MM.1S (cell line): ENCODE data around the gene CHST11.

Experiments used
- EZH2 ChIP-seq: fragments of 300-600 bp; sonication (generic); optimal IDR thresholded peaks from 2 replicates; pipeline ENCODE3; 2017; ENCODE audit warnings: low read depth, mild to moderate bottlenecking, antibody characterized with exemption, low read length, mixed read lengths
- EZH2phosphoT487 ChIP-seq: fragments of 300-600 bp; sonication (generic); IDR thresholded peaks from 2 replicates; pipeline ENCODE4 v1.6.1; 2018; ENCODE audit warnings: antibody characterized with exemption, low read length
- TF ChIP-seq, protein P1 (sequence below): fragments of 300-600 bp; sonication (generic); IDR thresholded peaks from 2 replicates; pipeline ENCODE4 v1.5.1; 2016; ENCODE audit warnings: antibody characterized with exemption, low read length, mixed read lengths

DNA sequence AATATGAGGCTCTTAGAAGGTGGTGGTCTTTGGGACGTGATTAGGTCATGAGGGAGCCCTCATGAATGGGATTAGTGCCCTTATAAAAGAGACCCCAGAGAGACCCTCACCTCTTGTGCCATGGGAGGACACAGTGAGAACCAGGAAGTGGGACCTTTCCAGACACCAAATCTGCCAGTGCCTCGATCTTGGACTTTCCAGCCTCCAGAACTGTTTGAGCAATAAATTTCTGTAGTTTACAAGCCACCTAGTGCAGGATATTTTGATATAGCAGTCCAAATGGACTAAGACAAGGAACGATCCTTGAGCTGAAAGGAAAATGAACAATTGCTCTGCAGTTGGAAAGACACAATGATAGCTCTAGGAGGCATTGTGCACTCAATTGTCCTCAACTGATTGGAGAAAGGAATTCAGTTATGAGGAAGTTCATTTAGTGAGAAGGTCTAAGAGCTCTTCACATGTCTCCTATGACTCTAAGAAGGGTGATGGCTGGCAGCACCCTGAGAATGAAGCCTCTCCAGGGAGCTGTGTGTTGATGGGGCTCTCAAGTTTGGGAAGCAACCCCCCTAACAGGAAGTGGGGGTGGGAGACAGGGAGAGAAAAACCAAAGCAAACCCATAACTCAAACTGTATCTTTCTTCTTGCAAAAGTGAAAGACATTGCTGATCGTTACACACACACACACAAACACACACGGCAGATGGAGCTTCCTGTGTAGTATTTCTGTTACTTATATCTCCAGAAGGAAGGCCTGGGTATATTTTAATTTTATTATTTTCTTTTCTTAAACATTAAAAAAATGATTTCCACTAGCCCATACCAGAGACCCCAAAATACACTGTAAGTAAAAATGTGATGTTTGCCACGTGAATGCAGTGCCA, 21.0 kb downstream of the CHST11 start:
- TF ChIP-seq, protein P1, sequence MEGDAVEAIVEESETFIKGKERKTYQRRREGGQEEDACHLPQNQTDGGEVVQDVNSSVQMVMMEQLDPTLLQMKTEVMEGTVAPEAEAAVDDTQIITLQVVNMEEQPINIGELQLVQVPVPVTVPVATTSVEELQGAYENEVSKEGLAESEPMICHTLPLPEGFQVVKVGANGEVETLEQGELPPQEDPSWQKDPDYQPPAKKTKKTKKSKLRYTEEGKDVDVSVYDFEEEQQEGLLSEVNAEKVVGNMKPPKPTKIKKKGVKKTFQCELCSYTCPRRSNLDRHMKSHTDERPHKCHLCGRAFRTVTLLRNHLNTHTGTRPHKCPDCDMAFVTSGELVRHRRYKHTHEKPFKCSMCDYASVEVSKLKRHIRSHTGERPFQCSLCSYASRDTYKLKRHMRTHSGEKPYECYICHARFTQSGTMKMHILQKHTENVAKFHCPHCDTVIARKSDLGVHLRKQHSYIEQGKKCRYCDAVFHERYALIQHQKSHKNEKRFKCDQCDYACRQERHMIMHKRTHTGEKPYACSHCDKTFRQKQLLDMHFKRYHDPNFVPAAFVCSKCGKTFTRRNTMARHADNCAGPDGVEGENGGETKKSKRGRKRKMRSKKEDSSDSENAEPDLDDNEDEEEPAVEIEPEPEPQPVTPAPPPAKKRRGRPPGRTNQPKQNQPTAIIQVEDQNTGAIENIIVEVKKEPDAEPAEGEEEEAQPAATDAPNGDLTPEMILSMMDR = no peak
- TF ChIP-seq EZH2phosphoT487 = no peak
- TF ChIP-seq EZH2 = no peak
